ENCODE data around the gene STK39. TPM values are rescaled to one million over a fixed set of nuclear protein-coding genes. Genes with fewer than 3 reads are reported as not detected.

Gene STK39
- total RNA-seq, 1 donor from 2014 or later: 51.9 TPM

DNA sequence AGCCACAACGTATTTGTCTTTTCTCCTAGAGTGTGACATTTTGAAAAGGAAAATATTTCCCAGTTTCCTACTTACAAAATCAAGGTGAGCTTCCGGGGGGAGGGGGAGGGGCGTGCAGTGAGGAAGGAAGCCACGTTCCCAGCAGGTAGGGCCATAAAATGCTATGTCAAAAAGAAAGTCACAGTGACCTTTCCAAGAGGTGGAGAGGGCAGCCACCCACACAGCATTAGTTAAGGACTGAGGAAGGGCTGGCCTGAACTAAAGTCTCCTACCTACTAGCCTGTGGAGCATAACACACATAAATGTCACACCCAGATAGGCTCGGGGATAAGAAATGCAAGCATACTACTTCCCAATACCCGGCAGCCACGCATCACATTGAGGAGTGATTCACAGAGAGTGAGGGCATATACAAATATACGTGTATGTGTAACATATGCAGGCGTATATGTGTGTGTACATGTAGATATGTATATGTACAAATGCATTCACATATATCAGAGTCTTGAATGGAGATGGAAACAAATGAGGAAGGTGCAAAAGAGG, 191.1 kb downstream of the STK39 start:
- intact Hi-C loops (cut with micrococcal nuclease): no loop called here

DNA sequence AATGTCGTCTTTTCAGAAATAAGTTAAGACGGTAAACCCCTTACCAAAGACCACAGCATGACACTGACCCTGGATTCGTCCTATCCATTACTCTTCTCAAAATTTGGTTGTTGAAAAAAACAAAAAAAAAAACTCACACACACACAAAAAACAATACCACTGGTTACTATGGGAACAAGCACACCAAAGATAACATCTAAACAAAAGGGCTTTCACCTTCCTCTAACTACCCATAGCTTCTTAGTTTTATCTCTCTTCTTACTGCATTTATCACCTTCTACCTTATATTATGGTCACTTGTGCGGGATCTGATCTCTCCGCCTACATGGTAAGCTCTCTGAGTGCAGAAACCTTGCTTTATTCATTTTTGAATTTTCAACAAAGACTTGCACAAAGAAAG, 192.7 kb downstream of the STK39 start:
- intact Hi-C loops (cut with micrococcal nuclease): loop anchor here (1.0 kb wide), 1 partner anchor 12 kb away; no protein-coding TSS in a partner anchor

DNA sequence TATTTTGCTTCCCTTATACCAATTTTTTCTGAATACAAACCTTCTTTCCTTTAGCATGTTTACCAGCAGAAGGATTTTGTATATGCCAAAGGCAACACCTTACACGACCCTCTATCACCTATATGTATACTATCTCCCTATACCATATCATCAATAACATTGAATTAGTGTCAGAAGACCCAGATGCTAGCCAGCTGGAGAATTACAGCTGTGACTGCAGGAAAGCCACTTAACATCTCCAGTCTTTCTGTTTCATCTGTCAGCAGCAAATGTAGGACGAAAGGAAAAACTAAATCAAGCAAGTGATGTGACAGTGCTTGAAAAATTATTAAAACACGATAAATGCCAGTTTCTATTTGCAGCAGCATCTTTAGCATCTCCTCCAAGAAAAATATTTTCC, 193.7 kb downstream of the STK39 start:
- intact Hi-C loops (cut with micrococcal nuclease): loop anchor here (1.0 kb wide), 1 partner anchor 11 kb away; no protein-coding TSS in a partner anchor

DNA sequence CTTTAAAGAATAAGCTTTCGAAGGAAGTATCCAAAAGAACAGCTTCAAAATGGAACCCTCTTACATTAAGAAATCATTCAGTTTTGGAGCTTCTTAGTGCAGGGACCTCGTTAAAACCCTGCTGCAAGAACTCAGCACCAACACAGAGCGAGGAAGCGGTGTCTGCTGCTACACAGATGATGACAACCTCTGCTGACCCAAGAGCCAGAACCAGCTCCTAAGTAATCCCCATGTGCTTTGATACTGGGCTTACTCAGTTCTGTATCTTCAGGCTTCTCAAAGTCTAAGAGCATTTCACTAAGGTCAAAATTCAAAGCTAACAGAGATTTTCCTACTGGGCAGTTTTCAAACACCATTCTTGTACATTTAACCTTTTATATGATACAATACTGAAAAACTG, 194.6 kb downstream of the STK39 start:
- intact Hi-C loops (cut with micrococcal nuclease): no loop called here

DNA sequence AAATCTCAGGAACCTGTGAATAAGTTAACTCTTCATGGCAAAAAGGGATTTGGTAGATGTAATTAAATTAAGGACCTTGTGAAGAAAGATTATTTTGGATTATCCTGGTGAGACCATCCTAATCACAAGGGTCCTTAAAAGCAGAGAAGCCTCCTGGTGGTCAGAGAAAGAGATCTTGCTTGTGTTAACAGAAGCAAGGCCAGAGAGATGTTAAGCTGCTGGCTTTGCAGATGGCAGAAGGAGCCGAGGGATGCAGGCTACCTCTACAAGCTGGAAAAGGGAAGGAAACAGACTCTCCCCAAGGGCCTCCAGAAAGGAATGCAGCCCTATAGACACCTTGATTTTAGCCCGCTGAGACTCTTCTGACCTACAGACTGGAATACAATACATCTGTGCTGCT, 197.0 kb downstream of the STK39 start:
- intact Hi-C loops (cut with micrococcal nuclease): no loop called here

DNA sequence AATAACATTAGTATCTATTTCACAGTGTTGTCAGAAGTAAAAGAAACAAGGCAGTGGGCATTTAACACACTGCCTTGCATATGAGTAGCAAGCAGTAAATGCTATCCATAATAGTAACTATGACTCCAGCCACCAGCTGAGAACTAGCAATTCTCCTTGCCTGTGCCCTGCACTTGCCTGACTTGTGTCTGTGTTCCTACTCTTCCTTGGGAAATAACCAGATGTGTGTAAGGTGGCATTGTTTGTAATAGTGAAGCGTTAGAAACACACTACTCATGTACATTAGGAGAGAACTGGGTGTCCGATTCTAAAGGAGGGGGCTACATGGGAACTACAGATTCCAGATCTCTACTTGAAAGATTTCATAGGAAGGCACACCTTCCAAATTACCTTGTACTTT, 197.8 kb downstream of the STK39 start:
- intact Hi-C loops (cut with micrococcal nuclease): no loop called here

DNA sequence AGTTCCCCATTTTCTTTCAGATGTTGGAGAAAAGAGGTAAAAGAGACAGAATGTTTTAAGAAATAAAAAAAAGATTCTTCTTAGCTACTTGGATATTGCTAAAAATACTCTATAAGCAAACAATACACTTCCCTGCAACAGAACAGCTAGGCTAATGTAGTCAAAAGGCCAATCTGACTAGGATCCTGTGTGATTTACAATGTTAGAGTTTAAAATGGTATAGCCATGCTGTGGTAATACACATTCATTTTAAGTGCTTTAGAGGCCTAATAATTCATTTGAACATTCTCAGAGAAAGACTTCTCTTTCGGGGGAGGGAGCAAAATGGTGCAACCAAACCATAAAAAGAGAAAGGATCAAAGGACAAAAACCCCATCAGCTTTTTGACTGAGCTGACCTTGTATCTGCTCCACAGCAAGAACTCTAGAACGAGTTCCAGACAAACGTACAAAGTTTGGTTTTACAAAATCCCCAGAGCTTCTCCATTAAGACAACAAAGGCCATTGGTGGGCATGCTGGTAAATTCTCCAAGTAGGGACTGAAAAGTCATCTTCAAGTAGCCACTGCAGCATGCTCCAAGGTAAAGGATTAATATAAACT, 200.2 kb downstream of the STK39 start:
- intact Hi-C loops (cut with micrococcal nuclease): no loop called here

DNA sequence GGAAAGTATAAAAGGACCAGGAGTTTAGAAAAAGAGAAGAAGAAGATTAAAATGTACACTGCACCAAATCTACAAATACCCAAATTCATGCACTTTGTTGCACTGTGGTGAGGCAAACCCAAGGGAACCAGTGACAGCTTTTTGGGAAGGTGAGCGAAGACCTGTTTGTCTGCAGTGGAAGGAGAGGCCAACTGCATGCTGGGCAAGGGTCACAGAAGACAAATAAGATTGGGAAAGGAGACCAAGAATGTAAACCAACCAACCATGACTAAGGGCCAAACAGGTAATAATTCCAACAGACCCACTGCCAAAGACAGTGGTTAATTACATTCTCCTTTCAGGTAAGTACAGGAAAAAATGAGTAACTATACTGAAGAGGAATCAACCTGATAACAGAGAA, 202.8 kb downstream of the STK39 start:
- intact Hi-C loops (cut with micrococcal nuclease): no loop called here

DNA sequence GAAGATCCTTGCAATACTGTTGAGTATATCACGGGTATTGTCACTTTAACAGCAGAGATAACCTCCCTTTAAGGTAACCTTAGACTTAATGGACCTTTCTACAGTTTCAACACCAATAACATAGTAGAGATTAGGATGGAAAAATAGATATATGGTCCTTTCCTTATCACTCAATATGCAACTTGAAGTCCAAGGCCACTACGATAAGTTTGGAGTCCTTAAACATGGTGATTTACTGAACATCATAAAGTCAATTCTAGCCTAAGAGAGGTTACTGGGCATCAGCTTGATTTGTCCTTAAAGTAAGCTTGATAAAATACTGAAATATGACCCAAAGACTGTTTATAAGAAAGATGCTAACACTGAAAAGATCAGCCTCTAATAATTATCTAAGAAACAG, 203.2 kb downstream of the STK39 start:
- intact Hi-C loops (cut with micrococcal nuclease): no loop called here

DNA sequence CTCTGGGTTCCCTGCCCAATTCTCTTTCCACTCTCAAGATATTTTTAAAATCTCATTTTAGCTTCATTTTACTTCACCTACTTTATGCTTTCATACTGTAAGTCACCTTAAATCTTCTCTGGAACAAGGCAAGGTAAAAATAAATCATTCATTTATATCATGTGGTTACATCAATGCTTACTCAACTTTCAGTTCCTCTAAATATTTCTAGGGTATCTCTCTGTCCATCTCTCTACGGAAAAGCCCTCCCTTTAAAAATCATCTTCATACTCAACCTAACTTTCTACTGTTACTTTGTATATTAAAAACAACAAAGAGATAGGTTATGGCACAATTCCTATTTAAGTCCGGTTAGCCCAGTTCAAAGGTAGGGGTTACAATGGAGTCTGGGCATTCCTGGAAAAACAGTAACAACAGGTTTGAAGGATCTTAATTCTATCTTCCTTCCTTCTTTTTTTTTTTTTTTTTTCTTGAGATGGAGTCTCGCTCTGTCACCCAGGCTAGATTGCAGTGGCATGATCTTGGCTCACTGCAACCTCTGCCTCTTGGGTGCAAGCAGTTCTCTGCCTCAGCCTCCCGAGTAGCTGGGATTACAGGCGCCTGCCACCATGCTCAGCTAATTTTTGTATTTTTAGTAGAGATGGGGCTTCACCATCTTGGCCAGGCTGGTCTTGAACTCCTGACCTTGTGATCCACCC, 205.1 kb downstream of the STK39 start:
- intact Hi-C loops (cut with micrococcal nuclease): loop anchor here (1.0 kb wide), 1 partner anchor 12 kb away; no protein-coding TSS in a partner anchor

DNA sequence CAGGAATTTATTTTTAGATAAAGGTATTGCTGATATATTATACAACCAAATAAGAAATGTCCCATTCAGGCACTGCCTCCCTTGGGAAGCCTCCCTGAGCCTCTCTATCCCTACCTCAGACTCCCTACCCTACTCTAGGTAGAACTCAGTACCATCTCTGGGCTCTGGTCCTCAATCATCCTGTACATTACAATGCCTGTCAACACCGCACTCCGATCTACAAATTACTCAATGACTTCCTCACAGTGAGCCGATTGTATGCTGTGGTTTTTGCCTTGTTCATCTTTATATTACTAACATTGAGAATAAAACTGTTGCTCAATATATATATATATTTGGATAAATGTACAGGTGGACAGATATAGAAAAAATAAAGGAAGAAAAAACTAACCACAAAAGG, 207.5 kb downstream of the STK39 start:
- intact Hi-C loops (cut with micrococcal nuclease): no loop called here

DNA sequence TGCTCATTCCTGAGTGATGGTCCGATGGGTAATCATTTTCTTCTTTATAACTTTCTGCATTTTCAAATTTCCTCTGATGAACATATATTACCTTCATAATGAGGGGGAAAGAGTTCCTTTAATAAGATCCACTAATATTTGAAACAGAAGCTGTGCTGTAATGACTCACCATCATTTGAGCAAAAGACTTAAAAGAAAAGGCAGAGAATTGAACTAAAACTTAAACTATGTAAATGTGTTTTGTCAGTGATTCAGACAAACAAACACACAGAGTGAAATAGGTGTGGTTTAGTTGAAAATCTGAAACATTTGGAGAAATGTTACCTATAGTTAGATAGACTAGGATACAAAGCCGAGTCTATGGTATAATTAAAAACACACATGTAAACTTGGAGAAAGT, 209.6 kb downstream of the STK39 start:
- intact Hi-C loops (cut with micrococcal nuclease): no loop called here

DNA sequence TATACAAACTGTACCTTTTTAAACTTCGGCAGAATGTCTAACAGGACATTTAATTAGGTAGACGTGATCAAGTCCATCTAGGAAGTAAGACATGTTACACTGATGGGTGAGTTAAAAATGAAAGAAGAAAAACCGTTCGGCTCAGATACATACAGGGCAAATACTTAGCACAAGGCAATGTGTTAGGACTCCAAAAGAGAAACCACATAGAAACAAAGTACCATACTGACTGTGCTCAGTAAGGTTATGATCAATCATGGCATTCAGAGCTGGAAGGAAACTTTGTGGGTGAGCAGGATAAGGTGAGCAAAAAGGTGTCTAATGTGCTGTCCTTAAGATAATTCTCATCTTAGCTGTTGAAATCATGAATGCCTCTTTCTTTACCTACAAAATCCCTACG, 211.9 kb downstream of the STK39 start:
- intact Hi-C loops (cut with micrococcal nuclease): no loop called here

DNA sequence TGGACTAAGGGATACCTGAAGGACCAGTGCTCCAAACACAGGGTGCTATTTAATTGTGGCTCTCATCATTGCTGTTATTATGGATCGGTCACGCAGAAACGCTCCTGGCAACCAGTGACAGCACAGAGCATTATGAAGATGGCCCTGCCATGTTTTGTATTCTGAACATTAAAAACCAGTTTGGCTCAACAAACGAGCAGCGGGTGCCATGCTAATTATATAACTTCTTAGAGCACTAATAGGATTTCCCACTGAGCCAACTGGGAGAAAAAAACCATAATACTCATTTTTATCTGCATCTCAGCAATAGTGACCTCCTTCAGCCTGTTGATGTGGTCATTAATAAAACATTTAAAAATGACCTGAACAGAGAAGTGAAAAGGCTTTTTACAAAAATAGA, 212.8 kb downstream of the STK39 start:
- intact Hi-C loops (cut with micrococcal nuclease): no loop called here

DNA sequence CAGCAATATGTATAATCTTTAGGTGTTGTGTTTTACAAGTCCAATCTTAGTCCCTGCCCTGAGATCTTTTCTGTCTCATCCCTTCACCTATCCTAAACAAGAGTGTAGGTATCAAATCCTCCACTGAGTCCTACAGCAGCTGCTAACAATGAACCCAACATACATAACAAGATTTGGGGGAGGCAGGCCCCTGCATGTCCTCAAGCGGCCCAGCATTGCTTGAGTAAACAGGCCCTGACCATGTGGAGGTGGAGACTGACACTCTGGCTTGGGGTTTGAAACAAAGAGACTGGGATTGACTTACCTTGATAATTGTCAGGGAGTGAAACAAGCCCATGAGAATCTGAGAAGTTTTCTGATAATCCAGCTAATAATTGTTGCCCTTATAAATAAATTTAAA, 213.4 kb downstream of the STK39 start:
- intact Hi-C loops (cut with micrococcal nuclease): no loop called here

DNA sequence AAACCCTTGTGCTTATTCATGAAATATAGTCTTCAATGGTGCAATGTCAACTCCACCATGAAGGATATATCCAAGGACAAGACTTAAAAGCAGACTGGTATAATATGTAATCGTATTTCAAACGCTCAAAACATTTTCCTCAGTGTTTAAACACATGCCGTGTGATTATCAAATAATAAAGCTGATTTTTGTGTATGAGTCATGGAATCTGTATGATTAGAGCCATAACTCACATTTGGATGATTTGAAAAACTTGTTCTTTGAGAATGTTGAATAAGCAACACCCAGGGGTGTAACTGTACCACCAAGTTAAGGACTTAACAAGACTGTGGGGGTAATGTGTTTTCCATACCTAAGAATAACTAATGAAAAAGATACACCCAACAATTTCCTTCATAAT, 215.3 kb downstream of the STK39 start:
- intact Hi-C loops (cut with micrococcal nuclease): no loop called here

DNA sequence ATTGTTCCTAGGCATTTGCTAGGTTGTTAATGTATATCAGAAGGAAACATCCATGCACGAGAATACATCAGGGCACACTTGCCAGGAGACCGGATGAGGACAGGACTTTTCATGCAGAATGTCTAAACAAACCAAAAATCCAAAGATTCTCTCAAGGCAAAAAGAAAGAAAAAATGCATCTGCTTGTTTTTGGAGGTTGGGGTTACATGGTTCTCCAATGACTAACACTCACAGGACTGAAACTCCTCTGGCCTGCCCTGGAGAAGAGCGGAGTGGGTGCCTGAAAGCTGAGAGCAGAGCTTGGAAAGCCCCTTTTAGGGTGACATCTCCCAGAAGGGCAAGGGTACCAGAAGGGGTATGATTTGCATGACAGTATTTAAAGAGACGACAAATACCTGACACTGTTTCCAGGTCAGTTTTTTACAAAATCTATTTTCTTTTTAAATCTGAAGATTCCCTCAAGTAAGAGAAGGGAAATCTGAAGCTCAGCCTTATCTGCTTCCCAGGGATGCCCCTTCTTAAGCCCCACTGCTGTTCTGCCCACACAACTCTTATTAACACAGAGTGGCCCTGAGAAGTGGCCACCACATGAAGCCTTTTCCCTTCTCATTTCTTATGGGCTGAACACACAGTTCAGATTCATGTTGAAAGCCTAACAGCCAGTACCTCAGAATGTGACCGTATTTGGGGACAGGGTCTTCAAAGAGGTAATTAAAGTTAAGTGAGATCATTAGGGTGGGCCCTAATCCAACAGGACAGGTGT, 216.4 kb downstream of the STK39 start:
- intact Hi-C loops (cut with micrococcal nuclease): no loop called here

DNA sequence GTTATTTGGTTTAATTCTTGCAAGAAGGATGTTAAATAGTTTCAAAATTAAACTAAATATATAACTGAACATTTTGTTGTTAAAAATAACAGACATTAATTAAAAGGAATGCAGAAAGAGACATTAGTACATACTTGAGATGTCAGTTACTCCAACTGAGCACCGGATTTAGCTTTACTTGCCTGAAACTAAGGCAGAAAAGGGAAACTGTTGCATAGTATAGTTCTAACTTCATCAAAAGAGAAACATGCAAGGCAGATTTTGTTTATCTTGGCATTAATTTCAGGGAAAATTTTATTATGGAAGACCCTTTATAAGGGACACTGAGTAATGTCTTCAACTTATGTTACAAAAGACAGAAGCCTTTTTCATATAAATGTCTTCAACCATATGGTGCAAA, 218.3 kb downstream of the STK39 start:
- intact Hi-C loops (cut with micrococcal nuclease): no loop called here

DNA sequence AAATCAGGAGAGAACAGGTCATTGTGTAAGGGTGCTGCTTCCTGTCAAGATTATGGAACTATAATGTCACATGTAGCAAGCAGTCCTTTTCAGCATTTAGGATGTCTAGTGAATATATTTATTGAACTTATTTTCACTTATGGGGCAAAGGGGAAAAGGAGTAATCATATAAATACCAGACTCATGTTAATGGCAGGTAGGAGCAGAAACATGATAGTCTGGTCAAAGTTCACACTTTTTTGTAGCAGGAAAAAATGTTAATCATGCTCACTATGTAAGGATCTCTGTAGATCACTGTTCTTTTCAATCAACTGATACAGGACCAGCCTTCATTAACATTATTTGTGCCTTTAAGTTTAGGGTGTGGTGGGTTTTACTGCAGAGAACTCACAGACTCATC, 219.0 kb downstream of the STK39 start:
- intact Hi-C loops (cut with micrococcal nuclease): no loop called here

DNA sequence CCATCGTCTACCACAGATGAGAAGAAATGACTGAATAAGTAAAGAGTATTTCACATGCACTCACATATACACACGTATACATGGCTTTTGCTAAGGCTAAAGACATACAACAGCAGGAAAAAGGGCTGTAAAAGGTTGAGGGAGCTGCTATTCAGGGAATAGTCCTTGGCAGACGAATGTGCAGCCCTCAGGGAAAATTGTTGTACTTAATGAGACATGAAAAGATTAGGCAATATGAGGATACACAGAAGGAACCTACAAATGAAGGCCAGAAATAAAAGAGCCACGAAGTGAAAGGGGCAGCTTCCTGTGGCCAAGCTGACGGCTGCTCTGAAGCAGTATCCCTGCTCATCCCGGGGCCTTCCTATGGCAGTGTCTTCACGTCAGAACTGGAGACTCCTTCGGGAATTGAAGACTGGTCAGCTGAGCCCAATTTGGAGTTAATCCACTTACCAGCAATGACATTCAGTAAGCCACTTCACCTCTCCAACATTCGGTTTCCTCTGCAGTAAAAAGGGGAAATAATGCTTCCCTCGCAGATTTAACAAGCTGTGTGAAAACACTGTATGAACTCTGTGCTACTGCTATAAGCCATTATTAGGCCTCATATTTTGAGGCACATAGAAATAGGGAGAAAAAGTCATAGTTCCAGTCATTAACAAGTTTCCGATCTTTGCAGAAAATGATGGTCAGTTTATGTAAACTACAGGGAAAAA, 221.8 kb downstream of the STK39 start:
- intact Hi-C loops (cut with micrococcal nuclease): no loop called here

DNA sequence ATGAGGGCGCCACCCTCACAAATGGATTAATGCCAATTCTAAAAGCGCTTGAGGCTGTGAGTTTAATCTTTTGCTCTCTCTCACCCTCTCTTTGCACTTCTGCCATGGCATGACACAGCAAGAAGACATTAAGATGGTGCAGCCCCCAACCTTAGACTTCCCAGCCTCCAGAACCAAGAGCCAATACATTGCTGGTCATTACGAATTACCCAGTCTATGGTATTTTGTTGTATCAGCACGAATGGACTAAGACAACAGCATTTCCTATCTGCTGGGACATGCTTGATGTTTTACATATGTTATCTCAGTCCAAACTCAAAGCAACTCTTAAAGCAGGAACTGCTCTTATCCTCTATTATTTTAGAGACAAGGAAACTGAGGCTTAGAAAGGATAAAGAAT, 222.9 kb downstream of the STK39 start:
- intact Hi-C loops (cut with micrococcal nuclease): no loop called here
